Measurements from ENCODE around the gene COL13A1. TPM values are rescaled to one million over a fixed set of nuclear protein-coding genes. Genes with fewer than 3 reads are reported as not detected.

Gene COL13A1
- total RNA-seq, 2 experiments from 2014 or later: not detected

GRCh38 chr10:69825604-69826003, 23.9 kb downstream of the COL13A1 start:
- H3K4me1 Mint-ChIP-seq: peaks cover 5% of the 10 kb centered on the region
- no peak overlapping the region for H3K4me3 Mint-ChIP-seq
- no peak overlapping the region for H3K27ac Mint-ChIP-seq
- H3K9me3 Mint-ChIP-seq: no peaks in the 10 kb centered on the region
- H3K36me3 Mint-ChIP-seq: no peaks in the 10 kb centered on the region
- no peak for DNase-seq
- peaks cover 15% of the 10 kb centered on the region for H3K27me3 Mint-ChIP-seq

DNA sequence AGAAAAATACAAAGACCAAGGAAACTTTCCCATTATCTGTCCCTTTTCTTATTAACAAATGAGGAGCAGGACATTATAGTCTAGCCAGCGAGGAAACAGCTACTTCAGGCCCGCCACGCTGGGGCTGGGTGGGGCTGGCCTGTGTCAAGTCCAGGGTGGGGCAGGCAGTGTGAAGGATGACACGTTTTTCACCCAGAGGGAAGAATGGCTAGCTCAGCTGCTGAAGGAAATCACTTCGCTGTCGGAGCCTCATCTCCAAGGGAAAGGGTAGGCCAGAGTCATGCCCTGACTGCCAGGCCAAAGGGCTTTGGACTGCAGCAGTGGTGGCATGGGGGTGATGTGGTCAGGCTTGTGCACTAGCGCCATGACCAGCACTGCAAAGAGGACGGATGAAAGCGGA, 24.4 kb downstream of the COL13A1 start:
- DNase-seq: no peak
- H3K27me3 Mint-ChIP-seq: peaks cover 15% of the 10 kb centered on the region
- no peaks in the 10 kb centered on the region for H3K36me3 Mint-ChIP-seq
- H3K27ac Mint-ChIP-seq: no peak overlapping the region
- H3K4me1 Mint-ChIP-seq: peaks cover 5% of the 10 kb centered on the region
- H3K9me3 Mint-ChIP-seq: no peaks in the 10 kb centered on the region
- no peak overlapping the region for H3K4me3 Mint-ChIP-seq

- Mint-ChIP-seq H3K4me3 (no peak overlapping the region), H3K4me1 (peaks cover 5% of the 10 kb centered on the region), H3K27me3 (peaks cover 15% of the 10 kb centered on the region), H3K27ac (no peak overlapping the region), H3K9me3 (no peaks in the 10 kb centered on the region), H3K36me3 (no peaks in the 10 kb centered on the region)
- no peak for DNase-seq
Measured at GRCh38 chr10:69826789-69827554, 25.3 kb downstream of the COL13A1 start.

DNA sequence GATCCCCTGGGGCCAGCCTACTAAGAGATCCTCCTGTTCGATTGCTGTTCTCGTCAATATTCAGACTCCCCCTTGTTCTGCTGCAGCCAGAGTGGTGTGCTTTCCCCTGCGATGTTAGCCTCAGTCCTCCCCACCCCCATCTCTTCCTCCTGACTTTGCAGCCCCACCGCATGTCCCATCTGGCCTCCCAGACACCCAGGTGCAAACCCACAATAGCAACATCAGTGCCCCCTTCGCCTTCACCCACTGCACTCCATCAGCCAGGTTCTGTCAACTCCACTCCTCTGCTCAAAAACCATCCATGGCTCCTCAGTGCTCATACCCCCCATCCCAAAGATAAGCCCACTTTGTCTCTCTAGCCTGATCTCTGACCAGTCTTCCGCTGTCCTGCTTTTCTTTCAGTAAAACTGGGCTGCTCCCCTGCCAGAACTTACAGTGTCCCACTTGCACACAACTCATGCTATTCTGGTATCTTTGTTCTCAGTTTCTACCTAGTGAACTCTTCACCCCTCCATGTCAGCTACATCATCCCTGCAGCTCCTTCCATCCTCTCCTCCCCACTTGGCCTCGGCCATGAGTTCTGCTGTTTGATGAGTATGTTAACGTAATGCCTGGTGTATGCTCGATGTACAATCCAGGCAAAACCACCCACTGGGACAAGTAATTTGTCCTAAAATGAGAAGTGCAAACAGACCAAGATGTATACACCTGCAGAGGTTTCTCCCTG, 26.6 kb downstream of the COL13A1 start:
- Mint-ChIP-seq H3K9me3 (no peaks in the 10 kb centered on the region), H3K27me3 (peaks cover 15% of the 10 kb centered on the region), H3K27ac (no peak overlapping the region), H3K4me1 (peaks cover 5% of the 10 kb centered on the region), H3K4me3 (no peak overlapping the region), H3K36me3 (no peaks in the 10 kb centered on the region)
- DNase-seq: no peak

DNA sequence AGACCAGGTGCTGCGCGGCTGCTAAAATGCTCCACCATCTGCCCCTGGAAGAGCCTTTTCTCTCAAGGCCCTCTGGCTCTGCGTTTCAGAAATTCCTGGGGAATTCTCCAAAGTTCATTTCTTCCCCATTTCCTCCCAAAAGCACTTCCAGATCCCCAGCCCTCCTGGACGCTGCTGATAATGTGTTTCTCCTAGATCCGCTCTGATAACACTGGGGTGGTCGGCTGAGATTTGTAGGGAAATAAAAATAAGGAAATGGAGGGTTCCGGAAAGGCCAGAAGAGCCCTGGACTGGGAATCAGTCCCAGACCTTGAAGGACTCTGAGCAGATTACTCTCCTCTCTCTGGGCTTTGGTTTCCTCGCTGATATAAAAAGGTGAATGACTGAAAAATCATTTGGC, 28.1 kb downstream of the COL13A1 start:
- Mint-ChIP-seq H3K27ac (no peak overlapping the region), H3K27me3 (peaks cover 15% of the 10 kb centered on the region), H3K9me3 (no peaks in the 10 kb centered on the region), H3K4me3 (no peak overlapping the region), H3K4me1 (peaks cover 5% of the 10 kb centered on the region), H3K36me3 (no peaks in the 10 kb centered on the region)
- no peak for DNase-seq

DNA sequence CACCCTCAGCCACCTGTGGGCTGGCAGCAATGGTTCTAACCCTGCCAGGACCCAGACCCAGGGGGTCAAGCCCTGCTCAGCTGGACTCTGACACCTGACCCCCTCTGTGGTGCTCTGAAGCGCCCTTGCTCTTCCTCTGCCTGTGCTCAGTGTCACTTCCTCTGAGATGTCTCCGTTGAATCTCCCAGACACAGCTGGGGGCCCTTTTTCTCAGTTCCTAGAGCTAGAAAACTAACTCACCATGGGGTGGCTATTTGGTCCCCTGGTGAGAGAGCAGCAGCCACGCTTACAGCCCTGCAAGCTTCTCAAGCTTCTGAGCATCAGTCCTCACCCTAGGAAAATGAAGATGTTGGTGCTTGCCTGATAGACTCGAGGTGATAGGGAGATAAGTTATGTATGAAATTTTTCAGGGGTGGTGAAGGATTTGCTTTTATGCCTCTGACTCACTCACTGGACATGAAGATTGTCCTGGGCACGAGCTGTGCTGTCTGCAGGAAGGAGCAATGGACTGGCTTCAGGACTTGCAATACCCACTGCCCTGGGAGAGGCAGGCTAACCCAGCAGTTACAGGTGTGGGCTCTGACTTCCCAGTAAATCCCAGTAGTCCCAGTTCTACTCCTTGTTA, 29.6 kb downstream of the COL13A1 start:
- no peak for DNase-seq
- no peaks in the 10 kb centered on the region for H3K9me3 Mint-ChIP-seq
- H3K27ac Mint-ChIP-seq: no peak overlapping the region
- H3K4me3 Mint-ChIP-seq: no peak overlapping the region
- peaks cover 5% of the 10 kb centered on the region for H3K4me1 Mint-ChIP-seq
- H3K27me3 Mint-ChIP-seq: peaks cover 15% of the 10 kb centered on the region
- H3K36me3 Mint-ChIP-seq: no peaks in the 10 kb centered on the region

DNA sequence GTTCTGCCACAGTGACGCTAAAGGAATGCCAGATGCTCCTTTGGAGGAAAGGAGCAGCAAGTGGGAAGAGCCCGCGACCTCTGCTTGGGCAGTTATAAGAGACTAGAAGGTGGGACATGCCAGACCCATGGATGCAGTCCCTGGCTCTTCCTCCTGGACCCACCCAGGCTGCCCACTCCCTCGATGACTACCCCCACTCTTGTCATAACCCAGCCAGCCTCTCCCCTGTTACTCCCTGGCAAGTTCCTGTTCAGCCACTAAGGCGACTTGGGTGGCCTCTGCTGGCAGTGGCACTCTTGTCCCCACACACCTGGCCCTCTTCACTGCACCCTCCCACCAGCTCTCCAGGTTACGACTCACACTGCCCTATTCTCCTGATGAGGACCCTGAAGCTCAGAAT, 33.5 kb downstream of the COL13A1 start:
- Mint-ChIP-seq H3K4me1 (no peaks in the 10 kb centered on the region), H3K9me3 (no peaks in the 10 kb centered on the region), H3K27me3 (no peaks in the 10 kb centered on the region), H3K27ac (no peak overlapping the region), H3K36me3 (no peaks in the 10 kb centered on the region), H3K4me3 (no peak overlapping the region)
- no peak for DNase-seq

DNA sequence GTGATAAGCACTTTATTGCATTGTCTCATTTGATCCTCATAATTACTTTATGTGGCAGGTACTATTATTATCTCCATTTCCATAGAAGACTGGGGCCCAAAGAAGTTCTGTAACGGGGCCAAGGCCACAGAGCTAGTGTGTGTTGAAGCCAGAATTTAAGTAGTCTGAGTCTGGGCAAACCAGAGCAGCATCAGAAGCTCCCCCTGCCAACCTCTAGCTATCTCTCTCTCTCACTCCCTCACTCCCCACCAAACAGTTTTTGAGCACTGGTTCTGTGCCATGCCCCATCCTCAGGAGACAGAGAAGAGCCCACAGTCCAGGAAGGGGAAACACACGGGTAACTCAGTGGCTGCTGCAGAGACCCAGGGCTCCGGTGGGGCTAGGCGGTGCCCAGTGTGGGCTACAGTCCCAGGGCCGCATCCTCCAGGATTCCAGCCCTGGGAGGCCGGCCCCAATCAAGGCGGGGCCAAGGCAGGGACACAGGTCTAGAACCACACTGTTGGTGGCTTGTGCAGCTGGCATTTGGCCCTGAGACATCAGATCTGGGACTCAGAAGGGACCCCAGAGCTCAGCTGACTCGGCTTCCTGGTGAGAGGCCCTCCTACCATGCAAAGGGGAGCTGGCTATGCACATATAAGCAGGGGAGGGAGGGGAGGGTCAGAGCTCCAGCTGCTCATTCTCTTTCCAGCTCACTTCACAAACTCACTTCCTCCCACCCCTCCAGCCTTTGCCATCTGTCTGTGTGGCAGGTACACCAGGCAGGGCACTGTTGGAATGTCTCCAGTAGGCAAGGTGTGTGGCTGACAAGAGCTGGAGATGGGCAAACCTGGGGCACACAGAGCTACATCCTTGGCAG, 34.4 kb downstream of the COL13A1 start:
- Mint-ChIP-seq H3K27ac (no peak overlapping the region), H3K27me3 (no peaks in the 10 kb centered on the region), H3K4me1 (no peaks in the 10 kb centered on the region), H3K36me3 (no peaks in the 10 kb centered on the region), H3K4me3 (no peak overlapping the region), H3K9me3 (no peaks in the 10 kb centered on the region)
- no peak for DNase-seq

DNA sequence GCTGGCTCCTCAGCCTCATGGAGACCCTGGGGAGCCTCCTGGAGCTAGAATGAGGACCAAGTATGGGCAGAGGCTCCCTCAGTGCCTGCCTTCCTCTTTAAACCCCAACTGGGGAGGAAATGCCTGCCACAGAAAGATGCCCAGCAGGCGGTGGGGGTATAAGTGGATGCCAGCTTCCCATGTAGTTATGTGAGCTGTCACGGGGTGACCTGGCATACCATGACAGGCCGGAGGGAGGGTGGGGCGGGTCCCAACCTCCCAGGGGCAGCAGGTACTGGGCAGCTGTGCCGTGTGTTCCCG, 35.0 kb downstream of the COL13A1 start:
- no peak for DNase-seq
- no peak overlapping the region for H3K4me3 Mint-ChIP-seq
- H3K27me3 Mint-ChIP-seq: no peaks in the 10 kb centered on the region
- no peak overlapping the region for H3K27ac Mint-ChIP-seq
- peaks cover 2% of the 10 kb centered on the region for H3K4me1 Mint-ChIP-seq
- no peaks in the 10 kb centered on the region for H3K36me3 Mint-ChIP-seq
- H3K9me3 Mint-ChIP-seq: no peaks in the 10 kb centered on the region

GRCh38 chr10:69837261-69837660, 35.6 kb downstream of the COL13A1 start:
- Mint-ChIP-seq H3K4me1 (peaks cover 8% of the 10 kb centered on the region), H3K27me3 (no peaks in the 10 kb centered on the region), H3K27ac (no peak overlapping the region), H3K36me3 (no peaks in the 10 kb centered on the region), H3K9me3 (peaks cover 2% of the 10 kb centered on the region), H3K4me3 (no peak overlapping the region)
- no peak for DNase-seq

- no peak overlapping the region for H3K4me3 Mint-ChIP-seq
- peaks cover 10% of the 10 kb centered on the region for H3K4me1 Mint-ChIP-seq
- no peaks in the 10 kb centered on the region for H3K36me3 Mint-ChIP-seq
- no peak overlapping the region for H3K27ac Mint-ChIP-seq
- no peak for DNase-seq
- H3K27me3 Mint-ChIP-seq: no peaks in the 10 kb centered on the region
- H3K9me3 Mint-ChIP-seq: peaks cover 3% of the 10 kb centered on the region
Measured at GRCh38 chr10:69838418-69838817, 36.7 kb downstream of the COL13A1 start.

GRCh38 chr10:69838853-69839252, 37.1 kb downstream of the COL13A1 start:
- Mint-ChIP-seq H3K27ac (no peak overlapping the region), H3K27me3 (no peaks in the 10 kb centered on the region), H3K4me1 (peaks cover 10% of the 10 kb centered on the region), H3K9me3 (peaks cover 3% of the 10 kb centered on the region), H3K36me3 (no peaks in the 10 kb centered on the region), H3K4me3 (no peak overlapping the region)
- DNase-seq: no peak

- no peak overlapping the region for H3K4me3 Mint-ChIP-seq
- H3K27ac Mint-ChIP-seq: no peak overlapping the region
- DNase-seq: no peak
- H3K4me1 Mint-ChIP-seq: peaks cover 10% of the 10 kb centered on the region
- H3K9me3 Mint-ChIP-seq: peaks cover 3% of the 10 kb centered on the region
- H3K27me3 Mint-ChIP-seq: no peaks in the 10 kb centered on the region
- H3K36me3 Mint-ChIP-seq: no peaks in the 10 kb centered on the region
Measured at GRCh38 chr10:69839696-69840345, 38.1 kb downstream of the COL13A1 start.

DNA sequence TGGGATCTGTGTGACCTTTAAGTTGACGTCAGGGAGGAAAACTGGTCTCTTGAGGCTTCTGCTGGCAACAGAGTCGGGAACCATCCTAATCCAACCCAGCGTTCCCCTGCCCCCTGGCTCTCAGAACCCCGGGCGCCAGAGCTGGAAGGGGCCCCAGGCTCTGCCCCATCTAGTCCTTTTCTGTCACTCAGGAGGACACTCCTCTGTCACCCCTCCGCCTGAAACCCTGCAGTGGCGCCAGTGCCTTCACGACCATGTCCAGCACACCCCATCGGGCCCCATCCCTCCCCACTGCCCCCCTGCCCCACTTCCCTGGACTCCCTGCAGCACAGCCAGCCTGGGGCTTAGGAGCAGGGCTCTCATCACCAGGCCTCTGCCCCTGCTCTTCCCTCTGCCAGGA, 39.1 kb downstream of the COL13A1 start:
- Mint-ChIP-seq H3K27me3 (peaks cover 7% of the 10 kb centered on the region), H3K36me3 (no peaks in the 10 kb centered on the region), H3K4me1 (peaks cover 10% of the 10 kb centered on the region), H3K9me3 (peaks cover 3% of the 10 kb centered on the region), H3K4me3 (no peak overlapping the region), H3K27ac (no peak overlapping the region)
- DNase-seq: no peak

Measured in activated naive CD8-positive, alpha-beta T cell treated with anti-CD3 and anti-CD28 coated beads for 36 hours (primary cell).